Stimulated activated CD4-positive, alpha-beta T cell treated with anti-CD3 and anti-CD28 coated beads, Interleukin-15, amount 100 ng/mL, for 1 hour (primary cell): ENCODE results near the gene POU2AF1.

Source experiments
- DNase-seq, 2 donors: peaks; one replicate each; pipeline ENCODE4 v3.0.0-alpha.2; 2020; ENCODE audit warnings: low read depth in 1 of 2, low spot score in 1 of 2

Gene POU2AF1, protein sequence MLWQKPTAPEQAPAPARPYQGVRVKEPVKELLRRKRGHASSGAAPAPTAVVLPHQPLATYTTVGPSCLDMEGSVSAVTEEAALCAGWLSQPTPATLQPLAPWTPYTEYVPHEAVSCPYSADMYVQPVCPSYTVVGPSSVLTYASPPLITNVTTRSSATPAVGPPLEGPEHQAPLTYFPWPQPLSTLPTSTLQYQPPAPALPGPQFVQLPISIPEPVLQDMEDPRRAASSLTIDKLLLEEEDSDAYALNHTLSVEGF

GRCh38 chr11:111378861-111379601, at the start of gene POU2AF1:
POU2AF1 (minus strand) TSS chr11:111379275; CDS start chr11:111379177, 98 bp downstream.
- DNase-seq, result peak; percentile 21 to 47

- DNase-seq, result no peak
Observed at GRCh38 chr11:111428113-111428876, 49.2 kb upstream of the POU2AF1 start.

DNA sequence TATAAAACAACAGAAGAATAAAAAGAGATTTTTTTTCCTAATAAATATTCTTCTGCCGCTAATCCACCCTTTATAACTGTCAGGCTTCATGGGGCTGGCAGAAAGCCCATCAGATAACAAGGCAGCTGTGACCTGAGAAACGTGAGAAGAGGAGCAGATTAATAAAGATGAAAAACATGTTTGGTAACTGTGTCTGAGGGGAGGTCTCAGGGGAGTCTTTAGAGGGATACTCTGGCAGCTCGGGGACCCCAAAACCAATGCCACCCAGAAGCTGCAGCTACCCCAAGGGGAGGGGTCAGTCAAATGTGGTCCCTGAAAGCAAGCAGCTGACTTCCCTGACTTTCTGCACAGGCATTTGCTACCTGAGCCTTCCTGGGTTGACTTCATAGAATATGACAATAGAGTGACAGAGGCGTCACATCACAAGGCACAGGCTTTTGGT, 48.4 kb upstream of the POU2AF1 start:
- DNase-seq, result no peak

GRCh38 chr11:111426617-111427016, 47.5 kb upstream of the POU2AF1 start:
- no peak for DNase-seq

DNA sequence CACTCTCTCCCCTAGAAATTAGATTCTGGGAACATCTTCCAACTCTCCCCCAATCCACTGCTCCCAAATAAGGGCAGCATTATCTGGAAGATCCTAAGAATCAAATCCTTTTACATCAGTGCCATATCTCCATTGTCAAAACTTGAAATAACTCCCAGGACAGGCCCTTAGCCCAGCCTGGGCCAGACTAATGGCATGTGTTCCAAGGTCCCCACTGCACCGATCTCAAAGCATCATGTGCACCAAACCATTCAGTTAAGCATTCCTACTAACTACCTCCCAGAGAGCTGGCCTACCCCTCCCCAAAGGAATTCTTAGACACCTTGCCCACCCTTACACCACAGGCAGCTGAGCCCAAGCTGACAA, 44.2 kb upstream of the POU2AF1 start:
- no peak for DNase-seq

GRCh38 chr11:111422494-111423249, 43.6 kb upstream of the POU2AF1 start:
- peak in 1 of 2 donors; percentile 53 for DNase-seq

DNA sequence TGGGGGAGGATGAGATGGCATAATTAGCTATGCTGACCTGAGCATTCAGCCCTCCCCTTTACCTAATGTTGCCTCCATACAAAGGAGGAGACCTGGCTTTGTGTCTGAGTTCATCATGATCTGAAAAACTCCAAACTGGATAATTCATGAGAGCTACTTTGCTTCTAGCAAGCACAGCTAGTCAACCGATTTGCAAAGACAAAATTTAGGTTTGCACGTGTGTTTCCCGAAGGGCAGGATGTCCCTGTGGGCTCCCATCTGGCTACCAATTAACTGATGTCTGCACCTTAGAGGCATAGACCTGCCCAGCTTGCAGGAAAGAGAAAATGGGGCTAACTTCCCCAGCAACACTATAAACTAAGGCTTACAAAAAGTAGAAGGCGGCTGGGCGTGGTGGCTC, 42.2 kb upstream of the POU2AF1 start:
- DNase-seq, result no peak

DNA sequence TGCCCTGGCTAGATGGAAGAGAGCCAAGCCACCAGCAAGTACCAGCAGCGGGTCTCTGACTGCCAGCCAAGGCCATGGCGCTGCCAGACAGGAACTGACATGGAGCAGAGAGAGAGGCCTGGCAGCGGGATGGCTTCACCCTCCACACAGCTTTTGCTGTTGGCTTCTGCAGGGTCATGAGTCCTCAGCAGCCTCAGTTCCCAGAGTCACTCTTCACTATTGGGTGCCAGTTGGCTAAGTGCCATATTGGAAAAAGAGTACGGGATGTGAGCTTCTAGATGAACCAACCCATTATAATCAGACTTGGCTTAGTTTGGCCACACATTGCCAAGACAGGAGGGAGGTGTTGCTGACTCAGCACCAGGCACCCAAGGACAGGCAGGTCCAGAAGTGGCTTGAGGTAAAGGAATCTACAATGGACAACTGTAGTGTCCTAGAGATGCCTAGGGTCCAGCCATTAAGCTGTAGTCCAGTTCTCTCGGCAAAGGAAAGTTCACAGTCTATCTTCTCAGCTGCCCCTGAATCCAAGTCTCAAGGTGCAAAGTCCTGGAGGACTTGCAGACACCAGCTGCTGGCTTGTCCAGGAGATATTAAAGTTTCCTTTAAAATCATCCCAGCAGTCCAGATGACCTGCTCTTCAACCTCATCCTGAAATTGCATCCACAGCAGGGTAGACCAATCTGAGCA, 40.7 kb upstream of the POU2AF1 start:
- no peak for DNase-seq

DNA sequence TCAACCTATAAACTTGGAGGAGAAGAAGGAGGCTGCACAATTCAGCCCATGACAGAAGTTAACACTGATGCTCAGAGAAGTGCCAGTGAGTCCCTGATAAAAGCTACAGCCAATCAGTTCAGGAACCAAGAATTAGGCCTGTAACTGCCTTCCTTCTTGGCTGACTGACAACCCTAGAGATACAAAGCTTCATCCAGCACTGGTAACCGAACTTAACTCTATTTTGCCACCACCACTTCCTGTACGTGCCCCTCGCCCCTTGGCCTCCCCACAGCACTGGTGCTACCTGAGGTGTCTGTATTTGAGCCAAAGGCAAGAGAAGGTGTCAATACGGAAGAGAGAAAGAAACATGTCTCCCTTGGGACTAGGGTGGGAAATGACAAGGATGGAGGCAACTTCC, 40.1 kb upstream of the POU2AF1 start:
- DNase-seq, result no peak

DNA sequence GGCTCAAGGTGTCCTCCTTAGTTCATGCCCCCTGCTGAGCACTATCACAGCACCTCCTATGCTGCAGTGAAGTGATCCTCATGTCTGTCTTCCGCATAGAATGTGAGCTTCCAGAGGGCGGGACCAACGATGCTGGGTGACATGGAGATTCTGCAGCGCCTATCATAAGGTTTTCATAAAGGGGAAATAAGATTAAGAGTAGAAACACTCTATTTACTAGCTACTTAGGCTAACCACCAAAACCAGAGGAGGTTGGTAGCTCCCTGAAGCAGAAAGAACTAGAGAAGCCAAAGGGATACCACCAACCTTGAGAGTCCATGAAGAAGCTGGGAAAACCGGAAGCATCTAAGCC, 39.3 kb upstream of the POU2AF1 start:
- no peak for DNase-seq

GRCh38 chr11:111417766-111418435, 38.8 kb upstream of the POU2AF1 start:
- DNase-seq, result no peak

DNA sequence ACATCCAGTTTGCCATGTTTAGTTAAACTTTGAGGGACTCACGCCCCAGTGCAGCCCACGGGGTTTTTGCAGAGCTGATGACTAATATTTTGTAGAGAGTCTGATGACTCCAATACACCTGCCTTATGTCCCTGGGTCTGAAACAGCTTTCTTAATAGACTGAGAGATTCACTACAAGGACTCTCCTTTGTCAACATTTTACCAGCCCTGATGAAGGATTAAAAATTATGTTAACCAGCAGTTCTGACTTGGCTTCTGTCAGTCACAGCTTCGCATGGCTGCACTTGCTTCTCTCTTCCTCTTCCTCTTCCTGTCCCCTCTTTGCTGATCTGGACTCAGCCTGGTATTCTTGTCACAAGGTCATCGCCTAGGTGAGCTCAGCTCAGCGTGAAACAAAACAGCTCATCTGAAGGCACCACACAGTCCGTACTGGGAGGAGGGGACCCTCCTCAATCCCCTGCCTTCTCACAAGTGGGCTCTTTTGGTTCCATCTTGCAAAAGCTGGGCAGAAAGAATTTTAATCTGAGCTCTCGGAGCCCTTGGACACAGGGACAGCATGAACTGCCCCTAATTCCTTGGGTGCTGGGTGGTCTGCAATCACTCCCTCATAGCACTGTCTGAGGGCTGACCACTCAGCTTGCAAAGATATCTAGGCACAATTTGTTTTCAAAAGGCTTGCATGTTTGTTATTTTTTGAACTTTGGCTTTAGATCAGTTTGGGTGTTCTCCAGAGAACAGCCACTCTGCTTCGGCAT, 38.1 kb upstream of the POU2AF1 start:
- DNase-seq, result peak in 1 of 2 donors; percentile 12

DNA sequence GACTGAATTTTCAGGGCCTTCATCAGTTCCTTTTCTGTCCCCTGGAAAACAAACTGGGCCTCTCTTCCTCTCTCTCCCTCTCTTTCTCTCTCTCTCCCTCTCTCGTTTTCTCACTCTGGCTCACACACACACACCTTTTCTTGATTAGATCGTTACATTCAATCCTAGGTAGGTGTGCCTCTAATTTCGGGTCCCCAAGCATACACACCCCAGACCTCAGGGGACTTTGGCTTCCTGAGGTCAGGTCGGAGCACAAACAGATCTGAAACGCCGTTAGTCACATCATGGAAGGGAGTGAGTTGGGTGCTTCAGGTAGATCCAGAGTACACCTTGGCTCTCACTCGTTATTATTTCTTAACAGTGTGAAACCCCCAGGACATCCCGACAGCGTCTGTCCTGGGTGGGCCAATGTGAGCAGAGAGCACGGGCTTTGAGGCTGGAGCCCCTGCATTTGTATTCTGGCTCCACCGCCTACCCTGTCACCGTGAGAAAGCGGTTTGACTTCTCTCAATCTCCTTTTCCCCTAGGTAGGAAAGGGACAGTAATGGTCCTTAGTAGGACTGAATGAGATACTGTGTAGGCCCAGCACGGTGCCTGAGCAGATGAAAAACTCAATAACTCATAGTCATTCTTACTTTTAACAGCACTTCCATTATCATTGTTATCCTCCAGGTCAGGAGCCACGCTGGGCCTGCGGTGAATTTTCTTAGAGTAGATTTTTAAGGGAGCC, 37.3 kb upstream of the POU2AF1 start:
- DNase-seq, result no peak

GRCh38 chr11:111414936-111415335, 35.9 kb upstream of the POU2AF1 start:
- DNase-seq, result no peak

DNA sequence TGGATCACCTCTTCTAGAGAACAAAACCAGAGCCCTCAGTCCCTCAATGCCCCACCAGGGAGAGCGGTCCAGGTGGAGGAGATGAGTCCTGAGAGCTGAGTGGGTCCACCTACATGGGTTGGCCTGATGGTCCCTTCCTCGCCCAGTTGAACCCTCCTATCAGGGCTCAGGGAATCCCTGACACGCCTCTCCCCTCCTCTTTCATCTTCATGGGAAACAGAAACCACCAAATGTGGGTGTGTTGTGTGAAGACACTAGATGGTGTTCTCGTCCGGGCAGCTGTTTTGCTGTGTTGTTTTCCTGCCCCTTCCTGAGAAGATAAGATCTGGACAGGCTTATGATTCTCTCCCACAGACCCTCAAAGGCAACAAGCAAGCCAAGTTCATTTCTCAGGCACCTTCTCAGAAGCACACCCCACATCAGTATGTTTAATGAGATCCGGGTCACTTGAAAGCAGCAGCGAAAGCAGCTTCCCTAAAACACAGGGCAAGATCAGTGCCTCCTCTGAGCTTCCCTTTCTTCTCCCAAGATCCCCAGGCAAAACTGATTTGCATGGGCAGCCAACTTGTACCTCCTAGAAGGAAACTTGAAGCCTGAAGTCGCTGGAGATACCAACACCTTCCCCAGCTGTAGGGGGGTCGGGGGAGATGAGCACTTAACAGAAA, 35.3 kb upstream of the POU2AF1 start:
- no peak for DNase-seq

DNA sequence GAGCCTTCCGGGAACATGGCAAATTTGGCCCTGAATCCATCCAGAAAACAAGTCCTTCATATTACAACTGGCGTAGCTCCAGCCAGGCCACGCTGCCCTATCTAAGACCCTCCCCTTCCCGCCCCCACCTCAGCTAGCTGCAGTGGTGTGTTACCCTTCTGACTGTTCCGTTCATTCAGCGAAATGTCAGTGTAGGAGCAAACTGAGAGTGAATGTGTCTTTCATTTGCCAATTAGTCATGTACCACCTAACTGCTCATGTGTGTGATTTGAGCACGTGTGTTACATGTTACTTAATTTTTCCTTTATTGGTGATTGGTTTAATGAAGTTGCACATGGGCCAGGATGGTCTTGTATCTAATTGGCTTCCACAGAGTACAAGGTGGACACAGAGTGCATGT, 34.8 kb upstream of the POU2AF1 start:
- DNase-seq, result peak in 1 of 2 donors; percentile 21

- DNase-seq, result no peak
Observed at GRCh38 chr11:111412293-111412692, 33.2 kb upstream of the POU2AF1 start.

DNA sequence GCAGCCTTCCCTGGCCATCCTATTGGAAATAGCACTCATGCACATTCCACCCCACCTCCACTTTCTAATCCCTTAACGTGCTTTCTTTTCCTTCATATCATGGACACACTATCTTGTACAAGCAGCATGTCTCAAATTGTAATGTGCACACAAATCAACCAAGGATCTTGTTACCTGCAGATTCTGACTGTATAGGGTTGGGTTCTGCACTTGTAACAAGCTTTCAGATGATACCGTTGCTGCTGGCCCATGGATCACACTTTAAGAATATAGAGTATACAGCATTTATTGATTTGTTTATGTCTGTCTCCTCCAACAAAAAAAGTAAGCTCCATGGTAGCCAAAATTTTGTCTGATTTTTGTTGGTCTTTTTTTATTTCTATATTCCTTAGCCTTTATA, 32.4 kb upstream of the POU2AF1 start:
- DNase-seq, result no peak
